ENCODE data around the gene SPATS2L.
A peak's percentile ranks its signal among the peaks of the same experiment; 100 is the strongest.

Gene SPATS2L

GRCh38 chr2:200351815-200352214 lies 45.3 kb downstream of the SPATS2L start:
- DNase-seq (ENCODE audit: low read depth), result no peak

- no peak for DNase-seq (ENCODE audit: low read depth)
Measured at GRCh38 chr2:200352636-200353035, 46.1 kb downstream of the SPATS2L start.

- DNase-seq (ENCODE audit: low read depth), result peak; percentile 21
Measured at GRCh38 chr2:200353120-200353519, 46.6 kb downstream of the SPATS2L start.

DNA sequence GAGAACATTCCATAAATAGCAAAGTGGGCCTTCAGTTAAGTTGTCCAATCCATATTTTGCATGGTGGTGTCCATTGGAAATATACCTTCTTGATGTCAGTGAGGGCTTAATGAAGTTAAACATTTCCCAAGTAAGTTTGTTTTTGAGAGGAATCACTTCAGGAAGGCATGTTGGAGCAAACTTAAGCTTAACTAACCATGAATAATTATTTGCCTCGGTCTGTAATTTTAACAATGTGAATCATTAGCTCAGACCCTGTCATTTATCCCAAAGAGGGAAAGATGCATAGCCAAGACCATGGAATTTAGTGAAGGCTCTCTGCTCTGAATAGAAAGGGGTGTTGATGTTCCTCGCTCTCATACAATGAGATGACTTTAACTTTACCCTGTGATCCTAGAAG lies 47.4 kb downstream of the SPATS2L start:
- no peak for DNase-seq (ENCODE audit: low read depth)

DNA sequence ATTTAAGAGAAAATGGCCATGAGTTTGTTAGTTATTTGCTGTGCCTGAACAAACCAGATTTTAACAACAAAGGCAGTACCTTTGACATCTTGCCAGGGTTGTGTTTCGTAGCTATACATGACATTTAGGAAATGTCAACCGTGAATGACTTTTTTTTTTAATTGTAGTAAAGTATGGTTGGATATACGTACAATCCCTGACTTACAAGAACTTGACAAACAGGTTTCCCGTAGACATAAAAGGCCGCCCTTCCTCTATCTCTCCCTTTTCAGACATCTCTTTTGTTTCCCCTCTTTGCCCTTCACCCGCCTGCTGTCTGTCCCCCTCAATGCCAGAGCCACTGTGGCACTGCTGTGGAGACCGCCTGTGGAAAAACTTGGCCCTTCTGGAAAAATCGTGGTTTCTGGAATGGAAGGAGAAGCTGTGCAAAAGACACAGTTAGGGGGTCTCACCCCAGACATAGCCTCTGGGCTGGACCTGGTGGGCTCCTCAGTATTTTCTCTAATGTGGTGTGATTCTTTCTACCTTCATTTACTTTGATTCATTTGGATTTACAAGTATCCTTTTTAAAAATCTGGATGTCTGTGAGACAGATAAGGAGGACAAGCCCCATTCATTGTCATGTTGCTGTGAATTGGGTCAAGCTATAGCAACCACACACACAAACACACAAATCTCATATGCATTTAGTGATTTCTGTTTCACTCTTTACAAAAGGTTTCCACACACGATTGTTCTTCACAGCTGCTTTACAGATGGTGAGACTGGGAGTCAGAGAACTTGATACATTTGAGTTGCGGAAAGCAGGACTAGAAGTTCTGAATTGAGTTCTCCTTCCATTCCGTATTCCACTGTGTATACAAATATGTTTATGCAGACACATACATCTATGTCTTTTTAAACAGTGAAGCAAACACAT lies 48.6 kb downstream of the SPATS2L start:
- peak; percentile 24 for DNase-seq (ENCODE audit: low read depth)

DNA sequence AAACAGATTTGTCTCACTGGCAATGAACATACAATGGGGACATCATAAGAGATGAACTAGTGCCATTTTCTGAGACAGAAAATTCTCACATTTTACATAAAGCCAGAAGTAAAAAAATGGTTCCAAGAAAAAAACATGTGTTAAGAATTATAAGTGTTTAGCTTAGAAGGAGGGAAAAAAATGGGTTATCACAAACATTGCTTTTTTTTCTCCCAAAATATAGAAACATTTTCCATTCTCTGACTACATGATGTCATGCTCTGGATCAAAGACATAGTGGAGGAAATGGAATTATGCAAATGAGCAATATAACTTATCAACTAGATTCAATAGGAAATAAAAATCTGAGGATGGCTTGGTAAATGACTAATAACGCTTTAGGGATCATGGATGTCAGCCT lies 49.8 kb downstream of the SPATS2L start:
- no peak for DNase-seq (ENCODE audit: low read depth)

GRCh38 chr2:200356857-200357384 lies 50.4 kb downstream of the SPATS2L start:
- DNase-seq (ENCODE audit: low read depth), result peak; percentile 51

GRCh38 chr2:200357845-200358244 lies 51.4 kb downstream of the SPATS2L start:
- DNase-seq (ENCODE audit: low read depth), result no peak

DNA sequence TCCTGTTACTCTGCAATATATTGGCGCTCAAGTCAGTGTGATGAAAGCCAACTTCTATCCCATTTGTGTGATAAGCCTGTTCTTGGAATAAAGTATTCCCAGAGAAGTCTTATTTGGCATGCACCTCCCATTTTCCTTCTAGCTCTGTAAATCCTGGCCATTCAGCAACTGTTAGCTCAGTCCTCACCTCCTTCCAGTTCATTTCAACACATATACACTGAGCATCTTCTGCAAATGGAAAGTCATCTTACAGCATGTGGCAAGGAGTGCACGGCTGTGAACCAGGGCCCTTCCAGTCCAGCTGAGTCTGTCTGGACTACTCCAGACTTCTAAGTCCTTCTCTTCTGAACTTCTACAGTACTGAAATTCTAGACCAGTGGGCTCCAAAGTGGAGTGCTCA lies 53.1 kb downstream of the SPATS2L start:
- no peak for DNase-seq (ENCODE audit: low read depth)

- DNase-seq (ENCODE audit: low read depth), result no peak
Measured at GRCh38 chr2:200360364-200360763, 53.9 kb downstream of the SPATS2L start.

DNA sequence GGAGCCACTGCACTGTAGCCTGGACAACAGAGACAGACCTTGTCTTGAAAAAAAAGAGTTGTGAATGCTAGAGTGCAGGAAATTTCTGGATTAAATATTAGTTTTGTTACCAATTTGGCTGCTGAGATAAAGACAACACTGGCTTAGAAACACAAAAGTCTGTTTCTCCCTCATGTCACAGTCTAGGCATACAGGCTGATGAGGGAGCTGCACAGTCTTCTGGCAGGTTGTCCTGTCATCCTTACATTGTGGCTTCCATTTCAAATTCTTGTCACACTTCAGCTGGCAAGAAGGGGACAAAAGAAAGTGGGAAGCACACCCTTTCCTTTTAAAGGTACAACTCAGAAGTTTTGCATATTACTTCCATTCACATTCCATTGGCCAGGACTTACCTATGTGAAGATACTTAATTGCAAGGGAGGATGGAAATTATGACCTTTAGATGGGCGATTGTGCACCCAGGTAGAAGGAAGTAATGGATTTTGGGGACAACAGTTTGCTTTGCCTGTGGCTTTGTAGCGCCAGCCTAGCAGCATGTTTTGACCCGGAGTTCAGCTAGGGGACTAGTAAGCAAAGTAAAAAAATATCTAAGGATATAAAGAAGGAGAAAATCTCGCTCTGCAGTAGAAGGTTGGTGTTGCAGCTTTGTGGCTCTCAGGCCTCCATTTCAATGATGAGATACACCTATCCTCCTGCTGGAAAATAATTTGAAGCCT lies 55.9 kb downstream of the SPATS2L start:
- DNase-seq (ENCODE audit: low read depth), result no peak

DNA sequence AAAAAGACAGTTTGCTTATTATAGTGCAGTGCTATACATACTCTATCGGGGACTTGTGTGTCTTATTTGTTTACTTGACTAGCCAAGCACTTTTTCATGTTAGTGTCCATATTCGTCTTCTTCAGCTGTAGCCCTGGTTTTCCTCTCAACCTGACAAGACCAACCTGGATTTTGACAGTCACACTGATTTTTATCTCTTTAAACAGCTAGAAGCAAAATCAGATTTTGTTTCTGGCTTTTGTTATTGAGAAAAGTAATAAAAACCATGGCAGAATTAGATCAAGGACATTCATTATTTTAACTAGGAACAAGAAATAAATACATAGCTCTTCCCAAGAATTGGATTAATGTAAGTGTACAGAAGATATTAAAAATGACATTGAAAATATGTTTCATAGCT lies 56.8 kb downstream of the SPATS2L start:
- DNase-seq (ENCODE audit: low read depth), result no peak

DNA sequence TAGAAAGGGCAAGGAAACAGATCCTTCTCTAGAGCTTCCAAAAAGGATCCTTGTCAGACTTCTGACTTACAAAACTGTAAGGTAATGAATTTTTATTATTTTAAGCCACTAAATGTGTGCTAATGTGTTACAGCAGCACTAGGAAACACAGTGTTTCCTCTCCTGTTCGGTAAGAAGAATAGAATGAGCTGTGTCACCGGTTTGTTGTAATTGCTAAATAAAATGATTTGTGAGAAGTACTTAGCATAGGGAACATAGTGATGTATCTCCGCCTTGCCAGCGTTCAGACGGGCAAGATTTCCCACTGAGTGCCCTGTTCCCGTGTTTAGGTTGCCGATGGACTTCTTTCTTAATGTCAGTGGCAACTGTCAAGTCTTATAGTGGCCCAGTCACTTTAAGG lies 57.6 kb downstream of the SPATS2L start:
- DNase-seq (ENCODE audit: low read depth), result no peak

DNA sequence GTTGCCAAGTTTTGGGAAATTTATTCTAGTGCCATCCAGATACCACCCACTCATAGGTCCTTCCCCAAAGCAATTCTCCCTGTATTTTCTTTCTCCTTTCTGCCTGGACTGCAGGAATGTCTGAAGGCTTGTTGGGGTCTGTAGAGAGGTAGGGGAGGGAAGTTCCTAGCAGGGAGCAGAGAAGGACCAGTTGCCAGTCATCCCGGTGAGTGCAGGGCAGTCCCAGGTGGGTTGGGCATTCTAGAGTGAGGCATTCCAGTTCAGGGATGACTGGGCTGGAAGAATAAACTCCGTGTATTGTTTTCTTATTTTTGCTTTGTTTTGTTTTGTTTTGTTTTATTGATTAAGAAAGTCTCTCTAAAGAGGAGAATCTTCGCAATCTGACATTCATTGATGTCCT lies 58.1 kb downstream of the SPATS2L start:
- DNase-seq (ENCODE audit: low read depth), result no peak

- no peak for DNase-seq (ENCODE audit: low read depth)
Measured at GRCh38 chr2:200365209-200365608, 58.7 kb downstream of the SPATS2L start.

DNA sequence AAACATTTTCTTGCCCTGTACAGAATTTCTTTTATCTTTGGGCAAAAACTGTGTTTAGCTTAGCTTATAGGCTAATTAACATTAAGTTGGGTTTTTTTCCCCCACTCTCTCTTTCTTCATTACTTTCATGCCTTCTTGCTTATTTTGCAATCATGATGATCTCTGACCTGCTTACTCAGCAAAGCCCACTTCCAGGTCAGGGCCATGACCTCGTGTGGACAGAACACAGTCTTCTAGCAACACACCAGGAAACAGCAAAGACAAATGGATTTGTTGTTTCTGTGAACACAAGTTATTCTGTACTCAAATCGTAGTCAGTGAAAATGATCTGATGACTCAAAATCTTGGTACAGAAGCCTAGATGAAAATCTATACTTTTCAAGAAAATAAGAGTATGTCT lies 60.7 kb downstream of the SPATS2L start:
- DNase-seq (ENCODE audit: low read depth), result peak; percentile 43

GRCh38 chr2:200369886-200370285 lies 63.4 kb downstream of the SPATS2L start:
- no peak for DNase-seq (ENCODE audit: low read depth)

DNA sequence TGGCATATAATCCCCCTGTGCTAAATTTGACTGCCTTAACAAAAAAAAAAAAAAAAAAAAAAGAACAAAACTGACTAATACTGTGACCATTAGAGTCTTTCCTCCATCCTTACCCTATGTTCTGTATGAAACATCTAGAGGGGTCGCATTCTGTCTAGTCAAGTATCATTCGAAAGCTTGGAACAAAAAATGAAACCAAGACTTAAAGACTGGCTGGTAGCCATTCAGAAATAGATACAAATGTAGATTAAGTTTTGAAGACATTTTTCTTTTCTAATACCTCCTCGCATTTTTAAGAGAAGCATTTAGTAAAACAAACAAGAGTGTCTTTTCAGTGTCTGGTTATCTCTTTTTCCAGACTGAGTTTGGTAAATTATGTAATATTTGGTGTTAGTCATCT lies 66.7 kb downstream of the SPATS2L start:
- no peak for DNase-seq (ENCODE audit: low read depth)

DNA sequence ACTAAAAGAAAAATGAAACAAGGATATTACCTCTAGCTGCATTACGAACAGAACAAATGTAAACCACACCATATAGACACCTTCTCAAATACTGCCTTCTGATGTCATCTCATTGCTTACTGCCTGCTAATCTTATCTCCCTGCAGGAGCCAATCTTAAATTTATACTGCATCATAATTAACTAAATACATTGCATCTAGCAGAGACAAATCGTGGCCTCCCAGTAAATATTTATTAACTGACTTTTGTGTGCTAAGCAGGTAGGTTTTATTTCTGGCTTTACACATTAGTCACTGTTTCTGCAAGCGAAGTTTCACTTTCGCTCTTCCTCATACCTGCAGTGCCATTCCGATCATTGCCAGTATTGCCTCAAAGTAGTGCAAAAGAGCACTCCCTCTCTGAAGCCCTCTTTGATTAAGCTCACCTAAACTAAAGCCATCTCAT lies 67.5 kb downstream of the SPATS2L start:
- no peak for DNase-seq (ENCODE audit: low read depth)

GRCh38 chr2:200376513-200377354 lies 70.2 kb downstream of the SPATS2L start:
- no peak for DNase-seq (ENCODE audit: low read depth)

DNA sequence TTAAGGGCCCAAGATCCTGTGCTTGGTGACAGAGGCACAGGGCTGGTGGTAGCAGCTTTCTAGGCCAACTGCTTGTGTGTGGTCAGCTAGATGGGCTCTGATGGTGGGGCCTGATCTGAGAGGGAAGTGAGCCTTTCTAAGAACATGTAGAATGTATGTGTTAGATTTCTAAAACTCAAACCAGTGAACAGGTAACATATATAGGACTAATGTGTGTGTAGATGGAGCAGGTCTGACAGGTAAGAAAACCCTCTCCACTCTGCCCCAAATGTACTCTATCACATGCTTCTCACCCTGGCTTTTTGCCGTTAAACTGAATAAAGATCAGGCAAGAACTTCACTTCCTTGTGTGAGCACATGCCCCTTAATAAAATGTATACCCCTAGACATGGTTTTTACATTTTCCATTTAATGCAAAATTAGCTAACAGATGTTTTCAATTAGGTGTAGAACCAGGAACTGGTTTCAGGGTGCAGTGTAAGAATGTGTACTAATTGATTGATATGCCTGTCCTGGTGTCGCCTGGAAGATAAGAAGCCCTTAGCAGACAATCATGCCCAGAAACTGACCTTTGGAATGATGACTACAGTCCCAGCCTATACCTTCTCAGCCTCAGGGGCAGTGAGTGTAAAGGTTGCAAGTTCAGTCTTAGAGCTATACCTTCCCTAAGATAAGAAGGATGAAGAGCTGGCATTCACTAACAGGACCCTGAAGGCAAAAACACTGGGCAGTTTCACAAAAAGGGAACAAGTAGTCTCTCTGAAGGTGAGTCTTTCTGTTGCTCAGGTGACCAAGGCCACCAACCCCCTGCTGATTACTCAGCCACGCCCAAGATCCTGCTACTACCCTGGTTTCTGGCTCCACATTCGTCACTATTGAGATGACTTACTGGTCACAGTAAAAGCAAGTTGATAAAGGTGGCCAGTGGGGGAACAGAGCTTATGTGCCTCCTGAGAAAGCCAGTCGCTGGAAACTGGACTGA lies 71.2 kb downstream of the SPATS2L start:
- no peak for DNase-seq (ENCODE audit: low read depth)

All from fibroblast of the conjunctiva (primary cell).